OCI-LY3 (cell line): Measurements from ENCODE around the gene KLHL18.

Experiments
- H2AFZ ChIP-seq: fragments of 200-600, 300-600 bp; shearing (Covaris generic); 2 replicates; pipeline ENCODE4 v1.6.0; 2014; ENCODE audit warnings: antibody characterized with exemption, low read depth, low read length
- H3K27ac ChIP-seq: fragments of 200-600, 300-600 bp; sonication (generic); 2 replicates; pipeline ENCODE4 v1.5.1; 2014; ENCODE audit warnings: mild to moderate bottlenecking, low read length, moderate library complexity, mixed read lengths
- H3K27me3 ChIP-seq: fragments of 200-600, 300-600 bp; sonication (generic); 2 replicates; pipeline ENCODE4 v1.6.1; 2014; ENCODE audit warnings: low read depth, low read length, mixed read lengths
- H3K36me3 ChIP-seq: fragments of 200-600, 300-600 bp; sonication (generic); replicated peaks from 2 replicates; pipeline ENCODE3; 2014; ENCODE audit warnings: low read depth, low read length, mixed read lengths
- H3K4me1 ChIP-seq: fragments of 300-600, 200-600 bp; sonication (generic); 2 replicates; pipeline ENCODE4 v1.6.1; 2014; ENCODE audit warnings: low read length, mixed read lengths
- H3K4me2 ChIP-seq: fragments of 200-600, 300-600 bp; sonication (generic); 2 replicates; pipeline ENCODE4 v1.6.1; 2014; ENCODE audit warnings: low read length, mixed read lengths
- H3K4me3 ChIP-seq: fragments of 300-600, 200-600 bp; sonication (generic); 2 replicates; pipeline ENCODE4 v1.5.1; 2014; ENCODE audit warnings: antibody characterized with exemption, mild to moderate bottlenecking, low read length, moderate library complexity
- H3K79me2 ChIP-seq: fragments of 300-600, 200-600 bp; shearing (Covaris generic); 2 replicates; pipeline ENCODE4 v1.6.1; 2014; ENCODE audit warnings: mild to moderate bottlenecking, low read length, mixed read lengths
- H3K9ac ChIP-seq: fragments of 300-600, 200-600 bp; shearing (Covaris generic); 2 replicates; pipeline ENCODE4 v1.6.0; 2014; ENCODE audit warnings: mild to moderate bottlenecking, low read length, moderate library complexity
- H3K9me3 ChIP-seq: fragments of 200-600, 300-600 bp; shearing (Covaris generic); 2 replicates; pipeline ENCODE4 v1.6.1; 2014; ENCODE audit warnings: low read length, mixed read lengths; ENCODE audit not compliant: insufficient read depth
- H4K20me1 ChIP-seq: fragments of 200-600, 300-600 bp; sonication (generic); 2 replicates; pipeline ENCODE4 v1.6.1; 2016; ENCODE audit warnings: low read length, mixed read lengths; ENCODE audit not compliant: insufficient read depth
- EZH2phosphoT487 ChIP-seq: fragments of 200-600 bp; shearing (Covaris generic); IDR thresholded peaks from 2 replicates; pipeline ENCODE4 v1.6.1; 2018; ENCODE audit warnings: antibody characterized with exemption, mixed run types, low read depth
- TF ChIP-seq, protein P1 (sequence below): fragments of 200-600, 300-600 bp; sonication (generic); IDR thresholded peaks from 2 replicates; pipeline ENCODE4 v1.5.1; 2014; ENCODE audit warnings: antibody characterized with exemption, low read length, low read depth

The KLHL18 gene

DNA sequence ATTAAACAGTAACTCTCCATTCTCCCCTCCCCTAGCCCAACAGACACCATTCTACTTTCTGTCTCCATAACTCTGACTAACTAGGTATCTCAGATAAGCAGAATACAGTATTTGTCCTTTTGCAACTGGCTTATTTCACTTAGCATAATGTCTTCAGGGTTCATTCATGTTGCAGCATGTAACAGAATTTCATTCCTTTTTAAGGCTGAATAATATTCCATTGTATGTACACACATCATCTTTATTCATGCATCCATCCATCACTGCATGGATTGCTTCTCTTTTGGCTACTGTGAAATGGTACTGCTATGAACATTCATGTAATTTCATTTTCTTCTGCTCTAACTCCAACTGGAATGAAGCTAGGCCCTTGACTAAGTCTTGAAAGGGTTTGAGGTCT is 96.1 kb downstream of the KLHL18 start:
- no peak overlapping the region for H3K4me3 ChIP-seq
- H4K20me1 ChIP-seq = peaks cover 21% of the 10 kb centered on the region
- peaks cover 24% of the 10 kb centered on the region for H3K4me1 ChIP-seq
- H2AFZ ChIP-seq = no peak overlapping the region
- H3K36me3 ChIP-seq = no peaks in the 10 kb centered on the region
- TF ChIP-seq, protein P1, sequence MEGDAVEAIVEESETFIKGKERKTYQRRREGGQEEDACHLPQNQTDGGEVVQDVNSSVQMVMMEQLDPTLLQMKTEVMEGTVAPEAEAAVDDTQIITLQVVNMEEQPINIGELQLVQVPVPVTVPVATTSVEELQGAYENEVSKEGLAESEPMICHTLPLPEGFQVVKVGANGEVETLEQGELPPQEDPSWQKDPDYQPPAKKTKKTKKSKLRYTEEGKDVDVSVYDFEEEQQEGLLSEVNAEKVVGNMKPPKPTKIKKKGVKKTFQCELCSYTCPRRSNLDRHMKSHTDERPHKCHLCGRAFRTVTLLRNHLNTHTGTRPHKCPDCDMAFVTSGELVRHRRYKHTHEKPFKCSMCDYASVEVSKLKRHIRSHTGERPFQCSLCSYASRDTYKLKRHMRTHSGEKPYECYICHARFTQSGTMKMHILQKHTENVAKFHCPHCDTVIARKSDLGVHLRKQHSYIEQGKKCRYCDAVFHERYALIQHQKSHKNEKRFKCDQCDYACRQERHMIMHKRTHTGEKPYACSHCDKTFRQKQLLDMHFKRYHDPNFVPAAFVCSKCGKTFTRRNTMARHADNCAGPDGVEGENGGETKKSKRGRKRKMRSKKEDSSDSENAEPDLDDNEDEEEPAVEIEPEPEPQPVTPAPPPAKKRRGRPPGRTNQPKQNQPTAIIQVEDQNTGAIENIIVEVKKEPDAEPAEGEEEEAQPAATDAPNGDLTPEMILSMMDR = no peak
- no peak for TF ChIP-seq EZH2phosphoT487
- H3K4me2 ChIP-seq = peak overlapping the region; percentile 85; the same call in 1 of the 2 replicates
- H3K9me3 ChIP-seq = no peaks in the 10 kb centered on the region
- H3K79me2 ChIP-seq = peaks cover 49% of the 10 kb centered on the region
- no peaks in the 10 kb centered on the region for H3K27me3 ChIP-seq
- H3K9ac ChIP-seq = no peak overlapping the region
- no peak overlapping the region for H3K27ac ChIP-seq

DNA sequence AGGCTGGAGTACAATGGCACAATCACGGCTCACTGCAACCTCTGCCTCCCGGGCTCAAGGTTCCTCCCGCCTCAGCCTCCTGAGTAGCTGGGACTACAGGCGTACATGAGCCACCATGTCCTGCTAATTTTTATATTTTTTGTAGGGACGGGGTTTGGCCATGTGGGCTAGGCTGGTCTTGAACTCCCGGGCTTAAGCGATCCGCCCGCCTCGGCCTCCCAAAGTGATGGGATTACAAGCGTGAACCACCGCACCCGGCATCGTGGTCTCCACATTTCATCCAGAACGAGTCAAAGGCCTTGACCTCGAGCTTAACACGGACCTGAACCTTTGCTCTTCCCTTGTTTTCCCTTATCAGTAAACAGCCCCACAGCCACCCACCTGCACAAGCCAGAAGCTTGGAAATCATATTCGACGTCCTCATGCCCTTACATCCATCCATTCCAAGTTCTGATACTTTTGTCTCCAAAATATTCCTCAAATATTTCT is 96.7 kb downstream of the KLHL18 start:
- H3K4me2 ChIP-seq = peak overlapping the region; percentile 85
- H3K9ac ChIP-seq = peak overlapping the region; percentile 96
- H4K20me1 ChIP-seq = peaks cover 22% of the 10 kb centered on the region
- H3K4me1 ChIP-seq = peaks cover 24% of the 10 kb centered on the region
- TF ChIP-seq, protein P1 = no peak
- TF ChIP-seq EZH2phosphoT487 = no peak
- H2AFZ ChIP-seq = no peak overlapping the region
- H3K36me3 ChIP-seq = no peaks in the 10 kb centered on the region
- peak overlapping the region; percentile 86 for H3K27ac ChIP-seq
- H3K4me3 ChIP-seq = peak overlapping the region; percentile 86
- H3K9me3 ChIP-seq = no peaks in the 10 kb centered on the region
- H3K79me2 ChIP-seq = peaks cover 53% of the 10 kb centered on the region
- no peaks in the 10 kb centered on the region for H3K27me3 ChIP-seq

DNA sequence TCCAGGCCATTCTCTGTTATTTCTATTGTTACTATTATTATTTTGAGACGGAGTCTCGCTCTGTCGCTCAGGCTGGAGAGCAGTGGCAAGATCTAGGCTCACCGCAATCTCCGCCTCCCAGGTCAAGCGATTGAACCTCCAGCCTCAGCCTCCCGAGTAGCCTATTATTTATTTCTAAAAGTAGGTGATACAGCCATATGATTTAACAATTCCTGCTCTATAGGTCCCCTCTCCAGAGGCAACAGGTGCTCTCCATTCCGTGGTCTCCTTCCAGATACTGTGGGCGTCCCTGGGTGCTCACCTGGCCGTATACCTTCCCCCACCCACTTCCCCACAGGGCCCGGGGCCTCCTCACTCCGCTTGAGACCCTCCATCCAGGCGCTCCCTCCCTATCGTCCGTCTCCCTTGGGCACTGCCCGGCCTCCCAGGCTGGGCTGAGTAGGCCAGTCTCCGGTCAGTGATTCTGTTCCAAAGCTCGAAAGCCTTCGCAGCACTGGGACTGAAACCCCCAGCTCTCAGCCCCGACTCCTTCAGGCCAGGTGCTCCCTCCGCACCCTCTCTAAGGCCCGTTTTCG is 97.4 kb downstream of the KLHL18 start:
- peaks cover 24% of the 10 kb centered on the region for H3K4me1 ChIP-seq
- no peaks in the 10 kb centered on the region for H3K27me3 ChIP-seq
- H3K9ac ChIP-seq = peak overlapping the region; percentile 96
- H3K79me2 ChIP-seq = peaks cover 59% of the 10 kb centered on the region
- no peaks in the 10 kb centered on the region for H3K36me3 ChIP-seq
- peak overlapping the region; percentile 86 for H3K4me3 ChIP-seq
- peak overlapping the region; percentile 86 for H3K27ac ChIP-seq
- peak overlapping the region; percentile 66; the same call in 1 of the 2 replicates for H2AFZ ChIP-seq
- H3K9me3 ChIP-seq = no peaks in the 10 kb centered on the region
- peaks cover 26% of the 10 kb centered on the region for H4K20me1 ChIP-seq
- H3K4me2 ChIP-seq = peak overlapping the region; percentile 85
- TF ChIP-seq, protein P1 = no peak
- no peak for TF ChIP-seq EZH2phosphoT487

DNA sequence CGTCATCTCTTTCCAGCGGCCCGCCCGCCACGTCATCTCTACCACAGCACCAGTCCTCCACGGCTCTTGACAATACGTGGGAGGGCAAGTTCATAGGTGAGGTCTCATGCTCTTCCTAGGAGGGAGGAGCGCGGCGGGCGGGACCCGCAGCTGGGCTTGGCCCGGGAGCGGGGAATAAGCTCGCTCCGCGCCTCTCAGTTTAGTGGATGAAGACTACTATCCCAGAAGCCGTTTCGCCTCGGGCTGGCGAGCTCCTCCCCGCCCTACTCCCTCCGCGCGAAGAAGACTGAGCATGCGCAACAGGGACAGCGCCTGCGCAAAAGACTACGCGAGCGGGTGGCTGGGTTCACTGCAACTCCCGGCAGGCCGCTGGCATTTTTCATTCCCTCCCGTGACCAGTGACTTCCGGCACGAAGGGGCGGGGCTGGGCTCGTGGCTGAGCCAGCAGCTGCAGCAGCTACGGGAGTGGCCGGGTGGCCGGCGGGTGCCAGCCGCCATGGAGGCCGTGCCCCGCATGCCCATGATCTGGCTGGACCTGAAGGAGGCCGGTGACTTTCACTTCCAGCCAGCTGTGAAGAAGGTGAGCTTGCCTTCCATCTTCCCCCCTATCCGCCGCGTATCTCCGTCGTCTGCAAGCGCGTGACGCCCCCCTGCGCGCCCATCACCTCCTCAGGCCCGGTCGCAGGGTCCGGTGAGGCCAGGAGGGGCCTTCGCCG is 98.0 kb downstream of the KLHL18 start, which contains the start of gene PTPN23:
PTPN23 (plus strand) TSS at position 421 of the 716 bp plus-strand sequence; CDS start at position 497, 76 bp downstream.
- Histone ChIP-seq H3K79me2 (peaks cover 65% of the 10 kb centered on the region), H4K20me1 (peaks cover 27% of the 10 kb centered on the region), H3K27ac (peak within 1 kb of the TSS; percentile 86), H3K9me3 (no peaks in the 10 kb centered on the region), H3K4me1 (peaks cover 24% of the 10 kb centered on the region), H3K4me2 (peak within 1 kb of the TSS; percentile 99), H3K27me3 (no peaks in the 10 kb centered on the region), H2AFZ (peak within 1 kb of the TSS; percentile 66), H3K36me3 (no peaks in the 10 kb centered on the region), H3K4me3 (peak within 1 kb of the TSS; percentile 86), H3K9ac (peak within 1 kb of the TSS; percentile 96)
- no peak for TF ChIP-seq EZH2phosphoT487
- TF ChIP-seq, protein P1 = no peak
